DMS79 treated with DMSO at 0.1 percent for 48 hours (cell line): ENCODE data around the gene FCF1.

Source experiments
- DNase-seq: peaks from one replicate; lab custom pipeline; 2025; lab: John Stamatoyannopoulos, UW

Gene FCF1, protein sequence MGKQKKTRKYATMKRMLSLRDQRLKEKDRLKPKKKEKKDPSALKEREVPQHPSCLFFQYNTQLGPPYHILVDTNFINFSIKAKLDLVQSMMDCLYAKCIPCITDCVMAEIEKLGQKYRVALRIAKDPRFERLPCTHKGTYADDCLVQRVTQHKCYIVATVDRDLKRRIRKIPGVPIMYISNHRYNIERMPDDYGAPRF

DNA sequence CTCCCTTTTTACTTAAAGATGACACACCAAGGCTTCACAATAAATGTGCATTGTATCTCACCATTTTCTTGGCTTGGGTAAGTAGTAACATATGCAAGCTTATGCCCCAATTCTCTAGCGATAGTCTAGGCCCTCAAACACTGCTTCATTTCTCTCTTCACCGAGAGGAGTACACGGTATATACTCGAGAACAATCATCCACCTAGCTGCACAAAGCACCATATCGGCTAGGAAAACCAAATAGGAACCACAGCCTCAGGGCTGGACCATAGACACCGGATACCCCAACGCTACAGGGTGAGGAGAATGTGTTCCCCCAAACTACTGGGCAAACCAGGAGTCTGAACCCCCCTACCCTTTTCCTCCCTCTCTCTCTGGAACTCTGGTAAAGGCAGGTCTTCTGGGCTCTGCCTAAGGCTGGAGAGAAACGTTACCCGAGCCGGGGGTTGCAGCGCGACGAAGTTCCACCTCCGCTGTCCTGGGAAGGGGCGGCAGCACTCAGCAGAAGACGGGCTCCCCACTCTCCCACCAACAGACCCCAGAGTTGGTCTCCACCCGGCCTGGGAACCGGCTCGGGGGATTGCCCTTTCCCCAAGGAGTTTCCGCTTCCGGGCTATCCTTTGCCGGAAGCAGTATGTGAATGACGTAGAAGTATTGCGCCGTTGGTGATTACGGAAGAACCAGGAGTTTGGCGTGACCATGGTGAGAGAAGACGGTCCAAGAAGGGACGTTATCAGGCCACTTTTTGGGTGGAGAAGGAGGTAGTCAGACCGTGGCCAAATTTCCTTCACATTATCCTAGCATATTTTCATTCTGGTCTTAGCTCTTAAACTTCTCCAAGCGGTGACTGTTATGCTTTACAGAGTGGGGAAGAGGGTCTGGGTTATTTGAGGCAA, at the start of gene FCF1, which contains the start of gene AREL1:
Gene FCF1 (plus strand): TSS at position 646 of the 896 bp plus-strand sequence. CDS start 54 bp downstream, at position 700.
Gene AREL1 (minus strand): TSS at position 582 of the 896 bp plus-strand sequence. CDS start 27,465 bp downstream, outside the sequence.
- DNase-seq: no peak

DNA sequence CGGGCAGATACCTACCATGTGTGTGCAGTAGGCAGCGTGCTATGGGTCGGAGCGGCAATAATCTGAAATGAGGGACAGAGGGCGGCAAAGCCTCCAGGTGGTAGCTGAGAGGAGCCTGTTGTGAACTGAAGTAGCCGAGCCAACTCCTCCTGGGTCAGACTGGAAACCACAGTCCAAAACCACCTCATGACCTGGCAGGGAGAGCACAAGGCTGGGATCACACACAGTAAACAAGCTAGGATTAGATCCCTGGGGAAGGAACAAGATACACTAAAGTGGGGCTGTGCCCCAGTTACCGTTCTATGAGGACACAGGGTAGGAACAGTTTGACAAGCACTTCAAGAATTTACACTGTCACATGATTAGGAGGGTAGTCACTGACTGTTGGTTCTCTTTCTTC, 49.1 kb upstream of the FCF1 start:
- no peak for DNase-seq

DNA sequence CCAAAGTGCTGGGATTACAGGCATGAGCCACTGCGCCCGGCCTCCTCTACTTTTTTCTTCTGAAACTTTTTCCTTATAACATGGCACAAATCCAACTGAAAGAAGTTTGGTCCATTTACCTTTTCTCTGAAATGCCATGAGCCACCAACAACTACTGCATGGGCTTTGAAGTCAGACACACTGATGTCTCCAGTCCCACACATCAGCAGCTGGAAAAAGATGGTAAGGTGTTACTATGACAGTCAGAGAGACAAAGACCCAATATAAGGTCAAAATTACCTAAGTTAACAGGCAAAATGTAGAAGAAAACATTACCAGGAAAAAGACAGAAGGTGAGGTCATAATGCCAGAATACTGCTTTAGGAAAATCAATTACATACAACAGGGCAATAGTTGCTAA, 48.2 kb upstream of the FCF1 start:
- no peak for DNase-seq

DNA sequence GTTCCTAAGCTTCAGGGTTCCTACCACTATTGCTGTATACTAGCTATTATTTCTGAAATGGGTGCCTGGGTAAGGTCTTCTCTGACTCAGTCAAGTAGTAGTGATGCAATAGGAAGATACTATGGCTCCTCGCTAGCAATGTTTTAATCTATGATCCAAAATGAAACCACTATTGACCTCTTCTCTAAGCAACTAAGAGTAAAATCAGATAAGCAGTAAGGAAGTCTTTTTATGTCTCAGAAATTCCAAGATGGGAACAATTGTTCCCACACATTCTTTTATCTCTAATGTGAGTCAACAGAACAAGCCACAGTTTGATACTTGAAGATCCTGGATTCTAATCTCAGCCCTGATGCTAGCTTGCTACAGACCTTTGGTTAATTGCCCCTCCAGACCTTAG, 45.2 kb upstream of the FCF1 start:
- DNase-seq: no peak

DNA sequence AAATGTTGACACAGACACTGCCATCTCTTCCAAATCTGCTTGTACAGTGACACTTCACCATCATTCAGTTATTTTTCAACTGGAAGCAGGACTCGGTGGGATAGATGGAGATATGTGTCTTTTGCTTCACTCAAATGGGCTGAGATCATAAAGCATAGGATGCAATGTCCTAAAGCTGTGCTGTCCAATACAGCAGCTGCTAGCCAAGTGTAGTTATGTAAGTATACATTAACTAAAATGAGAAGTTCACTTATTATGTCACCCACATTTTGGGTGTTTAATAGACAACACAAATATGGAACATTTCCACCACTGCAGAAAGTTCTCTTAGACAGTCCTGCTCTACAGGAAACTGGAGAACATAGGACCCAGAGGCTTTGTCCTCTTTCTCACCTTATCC, 43.7 kb upstream of the FCF1 start:
- DNase-seq: no peak

DNA sequence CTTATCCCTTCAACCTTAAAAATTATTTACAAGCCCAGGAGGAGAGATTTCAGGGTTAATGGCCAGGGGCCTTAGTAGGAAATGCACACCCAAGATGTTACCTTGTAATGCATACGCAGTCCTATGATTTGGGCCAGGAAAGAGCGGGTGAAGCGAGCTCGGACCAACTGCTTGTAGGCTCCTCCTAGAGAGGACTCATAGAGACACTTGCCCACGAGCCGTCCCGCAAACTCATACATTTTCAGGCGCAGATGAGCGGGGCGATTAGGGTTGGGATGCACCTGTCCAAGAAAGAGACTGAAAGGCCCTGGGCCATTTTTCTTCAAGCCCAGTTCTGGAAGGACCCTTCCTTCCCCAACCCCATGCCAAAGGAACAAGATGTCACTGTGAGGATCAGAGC, 43.1 kb upstream of the FCF1 start:
- DNase-seq: no peak

DNA sequence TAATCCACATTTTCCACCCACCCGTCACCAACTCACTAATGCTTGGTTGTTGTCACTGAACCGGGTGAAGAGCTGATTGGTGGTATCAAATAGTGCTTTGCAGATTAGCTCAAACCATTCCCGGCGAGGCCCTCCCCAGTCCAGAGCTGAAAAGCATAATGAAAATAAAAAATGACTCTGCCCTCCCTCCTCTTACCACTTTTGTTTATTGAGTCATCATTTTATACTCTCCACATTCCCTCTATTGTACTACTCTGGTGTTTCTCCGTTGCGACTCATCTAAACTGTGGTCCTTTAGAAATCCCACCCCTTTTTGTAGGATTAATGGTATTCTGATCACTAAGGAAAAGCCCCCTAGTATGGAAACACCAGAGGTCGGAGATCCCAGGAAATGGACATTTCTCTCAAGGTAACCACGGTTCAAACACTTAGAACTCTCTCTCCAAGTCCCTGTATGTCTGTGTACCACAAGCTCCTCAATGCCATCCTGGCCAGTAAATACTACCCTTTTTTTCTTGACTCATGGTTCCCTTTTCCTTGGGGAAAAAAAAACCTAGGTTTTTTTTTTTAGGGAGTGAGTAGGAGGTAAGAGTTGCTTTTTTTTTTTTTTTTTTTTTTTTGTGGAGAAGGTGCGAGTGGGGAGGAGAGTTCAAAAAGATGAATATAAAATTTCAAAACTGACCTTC, 42.1 kb upstream of the FCF1 start:
- no peak for DNase-seq

DNA sequence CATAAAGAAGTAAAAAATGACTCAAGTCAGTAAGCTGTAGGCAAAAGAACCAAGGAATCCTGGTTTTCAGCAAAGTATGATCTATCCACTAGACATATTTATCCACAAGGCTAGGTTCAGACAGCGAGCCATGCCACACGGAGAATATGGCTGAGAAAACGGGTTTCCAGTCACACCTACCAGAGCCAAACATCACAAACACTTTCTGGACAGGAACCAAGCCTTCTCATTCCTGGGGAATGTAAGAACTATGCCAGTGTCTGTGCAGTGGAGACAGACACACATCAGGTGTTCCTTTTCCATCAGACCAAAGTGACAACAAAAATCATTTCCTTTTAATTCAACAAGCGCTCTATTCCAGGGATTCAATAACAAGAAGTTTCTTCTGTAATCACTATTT, 41.2 kb upstream of the FCF1 start:
- DNase-seq: no peak

DNA sequence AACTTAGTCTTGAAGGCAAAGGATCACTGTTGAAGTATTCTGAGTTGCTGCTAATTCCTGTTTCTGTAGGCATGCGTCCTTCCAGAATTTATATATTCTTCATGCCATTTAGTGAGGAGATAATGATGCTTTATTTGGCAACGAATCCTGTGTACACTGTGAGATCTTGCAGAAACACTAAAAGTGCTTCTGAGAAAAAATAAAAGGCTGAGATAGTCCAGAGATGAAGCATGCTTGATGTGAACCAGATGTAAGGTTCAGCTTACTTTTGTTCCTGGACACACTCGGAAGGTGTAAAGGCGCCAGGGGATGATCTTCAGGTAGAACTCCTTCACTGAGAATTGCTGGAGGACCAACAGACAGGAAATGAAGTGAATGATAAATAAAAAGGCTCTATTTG, 39.2 kb upstream of the FCF1 start:
- DNase-seq: no peak

DNA sequence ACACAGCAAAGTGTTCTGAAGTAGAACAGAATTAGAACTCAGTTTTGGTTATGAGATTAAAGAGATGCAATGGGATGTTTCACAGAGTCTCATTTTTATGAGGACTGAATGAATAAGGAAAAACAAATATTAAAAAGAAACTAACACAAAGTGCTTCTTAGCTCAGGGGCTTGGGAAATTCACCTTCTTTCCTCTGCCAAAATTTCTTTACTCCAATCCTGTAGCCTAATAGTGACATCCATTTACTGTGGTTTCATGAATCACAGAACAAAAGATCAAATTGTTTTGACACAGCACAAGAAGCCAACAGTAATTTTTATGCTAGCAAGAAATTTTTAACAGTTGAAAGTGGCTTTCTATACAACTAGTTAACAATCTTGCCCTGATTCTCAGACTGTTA, 37.7 kb upstream of the FCF1 start:
- DNase-seq: no peak

DNA sequence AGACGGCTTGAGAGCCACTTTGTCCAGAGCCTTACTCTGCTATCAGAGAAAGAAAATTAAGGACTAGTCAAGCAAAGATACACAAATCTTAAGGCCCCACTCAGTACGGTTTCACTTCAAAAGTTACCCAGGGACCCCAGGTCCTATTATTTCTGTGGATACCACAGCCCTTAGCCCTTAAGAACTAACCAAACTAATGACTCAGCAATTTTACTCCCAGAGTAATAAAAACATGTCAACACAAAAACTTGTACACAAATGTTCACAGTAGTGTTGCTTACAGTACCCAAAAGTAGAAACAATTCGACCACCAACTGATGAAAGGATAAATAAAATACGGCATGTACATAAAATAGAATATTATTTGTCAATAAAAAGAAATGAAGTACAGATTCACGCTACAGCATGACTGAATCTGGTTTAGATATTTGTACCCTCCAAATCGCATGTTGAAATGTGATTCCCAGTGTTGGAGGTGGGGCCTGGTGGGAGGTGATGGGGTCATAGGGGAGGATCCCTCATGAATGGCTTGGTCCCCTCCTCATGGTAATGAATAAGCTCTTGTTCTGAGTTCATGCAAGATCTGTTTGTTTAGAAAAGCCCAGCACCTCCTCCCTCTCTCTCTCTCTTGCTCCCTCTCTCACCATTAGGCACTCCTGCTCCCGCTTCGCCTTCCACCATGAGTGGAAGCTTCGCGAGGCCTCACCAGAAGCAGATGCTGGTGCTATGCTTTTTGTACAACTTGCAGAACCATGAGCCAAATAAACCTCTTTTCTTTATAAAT, 30.6 kb upstream of the FCF1 start:
- no peak for DNase-seq

DNA sequence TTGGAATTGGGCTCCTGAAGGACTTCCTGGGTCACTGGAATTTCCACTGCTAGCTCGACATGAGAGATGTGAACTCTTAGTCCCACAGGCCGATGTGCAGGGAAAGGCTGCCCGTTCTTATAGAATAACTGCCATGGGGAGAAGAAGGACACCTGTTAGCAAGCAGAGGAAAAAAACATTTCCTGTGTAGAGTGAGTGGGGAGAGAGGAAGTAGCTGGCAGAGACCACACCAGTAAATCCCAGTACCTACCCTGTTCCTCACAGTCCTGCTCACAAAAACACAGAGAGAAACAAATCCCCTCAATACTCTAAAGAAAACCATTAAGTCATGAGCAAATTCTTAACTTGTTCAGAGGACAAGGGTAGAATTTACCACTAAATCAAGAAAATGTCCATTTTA, 29.5 kb upstream of the FCF1 start:
- no peak for DNase-seq

DNA sequence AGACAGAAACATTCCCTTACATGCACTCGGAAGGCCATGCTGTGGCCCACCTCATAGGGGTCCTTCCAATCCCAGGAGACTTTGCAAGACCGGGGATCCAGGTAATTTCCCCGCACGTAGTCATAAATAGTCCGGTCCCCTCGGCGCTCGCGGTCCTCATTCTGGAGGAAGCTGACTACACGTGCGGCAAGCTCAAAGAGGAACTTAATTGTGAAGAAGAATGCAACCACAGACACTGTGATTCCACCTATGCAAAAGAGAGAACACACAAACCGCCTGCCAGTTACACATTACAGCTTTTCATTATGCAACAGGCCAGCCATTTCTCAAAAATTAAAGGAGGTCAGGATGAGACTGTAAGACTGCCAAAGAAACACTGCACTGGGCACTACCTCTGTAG, 28.5 kb upstream of the FCF1 start:
- no peak for DNase-seq

DNA sequence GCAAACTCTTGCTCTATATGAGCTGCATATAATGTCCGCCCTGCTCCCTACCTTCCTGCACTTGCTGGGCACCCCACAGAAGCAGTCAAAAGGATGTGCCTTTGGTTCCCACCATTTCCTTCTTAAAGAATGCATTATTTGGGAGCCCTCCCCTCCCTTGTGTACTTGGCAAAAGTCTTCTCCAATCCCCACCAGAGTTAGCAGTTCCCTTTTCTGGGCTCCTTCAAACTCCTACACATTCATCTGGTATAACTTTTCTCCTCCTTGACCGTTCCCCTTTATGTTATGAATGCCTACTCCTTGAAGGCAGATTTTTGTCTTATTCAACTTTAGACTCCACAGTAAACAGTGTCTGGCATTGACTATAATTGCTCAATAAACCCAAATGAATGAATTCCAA, 27.9 kb upstream of the FCF1 start:
- DNase-seq: no peak

DNA sequence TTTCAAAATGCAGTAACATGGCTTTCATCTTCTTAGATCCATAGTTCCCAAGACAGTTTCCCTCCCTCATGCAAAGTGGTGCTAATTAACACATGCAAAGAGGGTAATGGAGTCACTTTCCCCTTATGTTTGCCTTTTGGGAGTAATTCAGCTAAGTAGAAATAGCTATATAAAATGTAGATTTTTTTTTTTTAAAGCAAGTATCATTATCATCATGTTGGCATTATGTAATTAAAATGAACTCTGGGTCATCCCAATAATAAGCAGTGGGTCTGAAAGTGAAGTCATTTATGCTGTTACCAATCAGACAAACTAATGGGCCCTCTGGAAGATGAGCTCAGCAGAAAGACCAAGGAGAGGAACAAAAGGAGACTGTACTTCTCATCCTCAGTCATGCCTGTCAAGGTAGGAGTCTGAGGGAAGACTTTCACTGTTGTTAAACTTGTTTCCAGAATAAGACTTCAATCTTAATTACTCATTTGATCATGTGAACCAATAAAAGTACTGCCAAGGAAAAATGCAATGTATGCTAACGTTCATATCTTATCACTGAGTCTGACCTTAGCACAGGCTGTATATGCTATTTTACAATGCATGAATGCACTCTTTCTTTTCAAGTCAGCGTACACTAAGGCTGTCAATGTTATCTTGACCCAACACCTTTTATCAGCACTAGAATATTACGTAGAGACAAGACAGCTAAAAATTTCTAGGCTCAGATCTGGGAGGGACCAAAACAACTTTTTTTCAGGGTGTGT, 26.8 kb upstream of the FCF1 start:
- DNase-seq: no peak

DNA sequence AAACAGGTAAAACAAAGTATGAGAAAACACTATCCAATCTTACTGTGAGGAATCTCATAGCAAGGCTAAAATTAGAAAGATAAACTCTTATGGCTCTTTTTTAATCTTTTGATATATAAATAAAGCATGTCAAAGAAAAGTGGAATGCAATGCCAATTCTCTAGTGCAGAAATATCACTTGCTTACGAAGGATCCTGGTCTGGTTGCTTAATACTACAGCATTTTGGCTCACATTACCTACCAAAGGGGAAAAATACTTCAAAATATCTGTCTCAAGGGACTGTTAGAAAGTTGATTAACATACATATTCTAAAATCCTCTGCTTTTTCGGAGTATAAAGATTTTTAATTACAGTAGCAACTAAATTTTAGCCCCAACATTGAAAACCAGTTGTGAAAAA, 21.5 kb upstream of the FCF1 start:
- no peak for DNase-seq

DNA sequence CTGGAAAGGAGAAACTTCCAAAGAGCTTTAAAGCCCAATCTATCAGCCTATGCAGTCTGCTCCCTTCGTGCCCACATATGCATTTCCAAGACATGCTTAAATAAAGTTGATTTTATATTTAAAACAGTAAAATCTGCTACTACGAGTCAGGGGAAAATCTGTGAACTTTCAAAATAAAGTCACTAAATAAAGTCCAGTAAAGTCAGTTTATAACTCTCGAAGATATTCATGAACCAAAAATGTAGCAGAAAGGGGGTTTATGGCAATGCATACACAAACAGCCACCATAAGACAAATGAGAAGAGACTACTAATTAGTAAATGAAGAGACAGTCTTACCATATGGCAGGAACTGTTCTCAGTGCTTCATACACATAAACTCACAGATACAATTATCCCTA, 19.8 kb upstream of the FCF1 start:
- DNase-seq: no peak

DNA sequence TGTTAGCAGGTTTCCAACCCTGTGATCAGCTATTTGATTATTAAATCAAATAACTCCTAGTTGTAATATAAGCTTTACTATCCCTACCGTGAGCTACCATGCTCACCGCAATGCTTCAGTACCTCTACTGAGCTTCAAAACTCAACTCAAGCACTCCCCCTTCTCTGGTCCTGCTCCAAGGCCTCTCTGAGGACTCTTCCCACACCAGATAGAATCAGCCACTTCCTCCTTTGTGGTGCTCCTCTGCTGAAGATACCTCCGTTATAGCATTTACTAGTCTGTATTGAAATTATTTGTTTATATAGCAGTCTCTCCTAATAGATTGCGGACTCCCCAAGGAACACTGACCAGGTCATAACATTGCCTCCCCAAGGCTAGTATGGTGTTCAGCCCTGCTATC, 17.5 kb upstream of the FCF1 start:
- no peak for DNase-seq

DNA sequence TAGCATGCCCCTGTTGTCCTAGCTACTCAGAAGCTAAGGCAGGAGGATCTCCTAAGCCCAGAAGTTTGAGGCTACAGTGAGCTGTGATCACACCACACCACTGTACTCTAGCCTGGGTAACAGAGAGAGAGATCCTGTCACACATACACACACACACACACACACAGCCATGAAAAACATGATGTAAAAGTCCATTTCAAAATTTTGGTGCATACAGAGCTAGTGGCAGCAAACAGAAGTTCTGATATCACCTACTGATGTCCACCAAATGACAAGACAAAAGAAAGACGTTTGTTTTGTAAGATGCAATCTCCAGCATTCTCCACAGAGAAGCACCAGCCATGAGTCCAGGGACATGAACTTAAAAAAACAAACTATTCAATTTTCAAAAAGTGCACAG, 15.9 kb upstream of the FCF1 start:
- no peak for DNase-seq

DNA sequence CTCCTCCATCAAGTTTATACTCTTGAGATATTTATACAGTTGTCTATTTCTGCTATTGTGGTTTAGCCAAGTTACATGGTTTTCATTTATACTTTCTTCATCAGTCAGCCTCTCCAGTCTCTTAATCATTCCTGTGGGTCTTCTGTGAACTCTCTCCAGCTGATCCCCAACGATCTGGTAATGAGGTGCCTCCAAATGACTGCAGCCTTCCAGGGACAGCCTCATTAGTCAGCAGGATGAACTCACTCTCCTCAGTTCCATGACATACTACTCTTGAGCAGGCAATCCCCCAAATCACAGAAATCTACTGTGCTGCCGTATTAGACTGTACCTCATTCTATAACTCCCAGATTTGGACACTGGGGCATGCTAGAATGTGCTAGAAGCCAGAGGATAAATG, 15.4 kb upstream of the FCF1 start:
- no peak for DNase-seq

DNA sequence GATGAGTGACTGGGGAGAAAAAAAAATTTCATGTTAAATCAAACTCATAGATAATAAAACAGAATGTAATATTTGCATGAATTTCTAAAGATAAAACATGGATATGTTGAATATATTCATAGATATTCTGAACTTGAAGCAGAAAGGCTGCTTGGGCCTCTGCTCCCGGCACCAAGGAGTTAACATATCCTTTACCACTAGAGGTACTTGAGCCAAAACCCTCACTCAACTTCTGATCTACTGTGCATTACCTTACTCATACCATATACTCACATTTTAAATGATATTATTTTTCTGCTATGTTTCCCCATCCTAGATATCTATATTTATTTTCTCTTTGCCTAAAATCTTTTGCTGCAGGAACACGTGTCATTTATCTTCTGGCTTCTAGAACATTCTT, 15.0 kb upstream of the FCF1 start:
- DNase-seq: no peak

DNA sequence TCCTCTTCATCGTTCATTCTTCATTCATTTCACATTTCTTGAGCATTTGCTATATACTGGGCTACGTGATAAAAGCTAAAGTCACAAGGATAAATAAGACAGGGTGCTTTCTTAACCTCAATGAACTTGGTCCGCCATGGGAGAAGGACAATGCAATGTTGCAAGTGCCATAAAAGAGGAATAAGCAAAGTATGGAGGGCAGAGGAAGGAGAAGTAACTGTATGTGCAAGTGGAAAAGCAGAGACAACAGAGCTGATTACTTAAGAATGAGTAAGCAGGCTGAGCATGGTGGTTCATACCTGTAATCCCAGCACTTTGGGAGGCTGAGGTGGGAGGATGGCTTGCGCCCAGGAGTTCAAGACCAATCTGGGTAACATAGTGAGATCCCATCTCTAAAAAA, 14.5 kb upstream of the FCF1 start:
- DNase-seq: no peak
